ENCODE data around the gene RAB2B.
"Not testable (repeated sequence)": the region's sequence is repeated elsewhere in the genome, so short reads cannot be mapped to it uniquely, and the experiment has no call there.

The RAB2B gene

DNA sequence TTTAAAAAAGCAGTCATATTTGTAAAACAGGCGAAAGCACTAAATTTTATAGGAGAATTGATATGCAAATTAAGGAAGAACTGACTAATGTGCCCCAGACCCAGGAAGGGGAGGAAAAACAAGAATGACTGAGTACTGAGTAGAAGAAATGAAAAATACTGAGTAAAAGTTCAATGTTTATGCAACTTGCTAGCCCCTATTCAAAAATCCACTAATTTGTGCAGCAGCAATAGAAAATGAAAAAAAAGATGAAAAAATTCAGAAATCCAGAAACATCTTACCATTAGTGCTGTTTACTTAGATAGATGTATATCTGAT lies 26.9 kb downstream of the RAB2B start:
- Histone ChIP-seq H3K9me3 (no peaks in the 10 kb centered on the region), H3K4me1 (ENCODE audit: control insufficient read depth in 1 of 2, insufficient read depth in 1 of 2, low read depth in 1 of 2, low read length in 1 of 2) (peaks cover 2 to 6% of the 10 kb centered on the region in 2 experiments), H3K27ac (no peak overlapping the region), H3K36me3 (no peaks in the 10 kb centered on the region), H3K27me3 (no peaks in the 10 kb centered on the region), H3K4me3 (ENCODE audit: low read depth in 1 of 2, low read length in 1 of 2) (no peak overlapping the region)
- TF ChIP-seq, protein P1, sequence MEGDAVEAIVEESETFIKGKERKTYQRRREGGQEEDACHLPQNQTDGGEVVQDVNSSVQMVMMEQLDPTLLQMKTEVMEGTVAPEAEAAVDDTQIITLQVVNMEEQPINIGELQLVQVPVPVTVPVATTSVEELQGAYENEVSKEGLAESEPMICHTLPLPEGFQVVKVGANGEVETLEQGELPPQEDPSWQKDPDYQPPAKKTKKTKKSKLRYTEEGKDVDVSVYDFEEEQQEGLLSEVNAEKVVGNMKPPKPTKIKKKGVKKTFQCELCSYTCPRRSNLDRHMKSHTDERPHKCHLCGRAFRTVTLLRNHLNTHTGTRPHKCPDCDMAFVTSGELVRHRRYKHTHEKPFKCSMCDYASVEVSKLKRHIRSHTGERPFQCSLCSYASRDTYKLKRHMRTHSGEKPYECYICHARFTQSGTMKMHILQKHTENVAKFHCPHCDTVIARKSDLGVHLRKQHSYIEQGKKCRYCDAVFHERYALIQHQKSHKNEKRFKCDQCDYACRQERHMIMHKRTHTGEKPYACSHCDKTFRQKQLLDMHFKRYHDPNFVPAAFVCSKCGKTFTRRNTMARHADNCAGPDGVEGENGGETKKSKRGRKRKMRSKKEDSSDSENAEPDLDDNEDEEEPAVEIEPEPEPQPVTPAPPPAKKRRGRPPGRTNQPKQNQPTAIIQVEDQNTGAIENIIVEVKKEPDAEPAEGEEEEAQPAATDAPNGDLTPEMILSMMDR (IDR thresholded peaks at IDR 0.05), result no peak

DNA sequence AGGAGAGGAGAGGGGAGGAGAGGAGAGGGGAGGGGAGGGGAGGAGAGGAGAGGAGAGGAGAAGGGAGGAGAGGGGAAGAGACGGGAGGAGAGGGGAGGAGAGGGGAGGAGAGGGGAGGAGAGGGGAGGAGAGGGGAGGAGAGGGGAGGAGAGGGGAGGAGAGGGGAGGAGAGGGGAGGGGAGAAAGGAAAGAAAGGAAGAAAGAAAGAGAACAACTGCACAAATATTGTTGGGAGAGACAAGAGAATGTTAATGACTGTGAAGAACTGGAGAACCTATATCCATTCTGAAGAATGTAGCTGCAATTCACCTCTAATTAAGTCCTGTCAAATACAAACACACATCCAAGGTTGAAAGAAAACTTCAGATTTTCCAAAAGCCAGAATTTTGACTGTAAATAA lies 34.1 kb downstream of the RAB2B start:
- not testable (repeated sequence) for H3K36me3 ChIP-seq; H3K27ac ChIP-seq; H3K9me3 ChIP-seq; H3K4me3 ChIP-seq (ENCODE audit: low read depth in 1 of 2, low read length in 1 of 2); H3K4me1 ChIP-seq (ENCODE audit: control insufficient read depth in 1 of 2, insufficient read depth in 1 of 2, low read depth in 1 of 2, low read length in 1 of 2); H3K27me3 ChIP-seq

DNA sequence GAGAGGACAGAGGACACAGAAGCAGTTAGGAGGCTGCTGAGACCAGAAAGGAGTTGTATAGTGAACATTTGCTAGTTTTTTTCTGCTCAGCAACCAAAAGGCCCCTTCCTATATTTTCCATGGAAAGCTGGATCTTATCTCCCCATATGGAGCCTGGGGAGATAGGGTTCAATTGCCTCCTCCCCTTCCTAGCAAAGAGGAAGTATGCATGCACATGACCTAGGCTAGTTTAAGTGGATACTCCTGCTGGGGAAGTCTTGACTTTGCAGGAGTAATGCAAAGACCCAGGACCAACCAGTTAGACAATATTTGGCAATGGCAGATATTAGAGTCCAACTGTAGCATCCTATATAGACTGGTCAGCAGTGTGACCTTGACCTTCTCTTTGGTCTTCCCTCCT lies 35.9 kb downstream of the RAB2B start:
- Histone ChIP-seq H3K27ac (peak overlapping the region; percentile 27), H3K36me3 (no peaks in the 10 kb centered on the region), H3K27me3 (no peaks in the 10 kb centered on the region), H3K4me3 (ENCODE audit: low read depth in 1 of 2, low read length in 1 of 2) (no peak overlapping the region), H3K4me1 (ENCODE audit: control insufficient read depth in 1 of 2, insufficient read depth in 1 of 2, low read depth in 1 of 2, low read length in 1 of 2) (peaks cover 16 to 19% of the 10 kb centered on the region in 2 experiments), H3K9me3 (no peaks in the 10 kb centered on the region)
- TF ChIP-seq, protein P1 (IDR thresholded peaks at IDR 0.05), result no peak

- Histone ChIP-seq H3K4me3 (ENCODE audit: low read depth in 1 of 2, low read length in 1 of 2) (peak overlapping the region; percentile 74 to 81), H3K4me1 (ENCODE audit: control insufficient read depth in 1 of 2, insufficient read depth in 1 of 2, low read depth in 1 of 2, low read length in 1 of 2) (peaks cover 18 to 22% of the 10 kb centered on the region in 2 experiments), H3K27me3 (no peaks in the 10 kb centered on the region), H3K9me3 (no peaks in the 10 kb centered on the region), H3K27ac (peak overlapping the region; percentile 91), H3K36me3 (peaks cover 6% of the 10 kb centered on the region)
- TF ChIP-seq, protein P1 (IDR thresholded peaks at IDR 0.05), result no peak
Observed at GRCh38 chr14:21437063-21437901, 39.5 kb downstream of the RAB2B start.

GRCh38 chr14:21436567-21437062 lies 40.1 kb downstream of the RAB2B start:
- Histone ChIP-seq H3K4me3 (ENCODE audit: low read depth in 1 of 2, low read length in 1 of 2) (peak overlapping the region; percentile 74 to 81), H3K9me3 (no peaks in the 10 kb centered on the region), H3K27me3 (no peaks in the 10 kb centered on the region), H3K36me3 (peaks cover 8% of the 10 kb centered on the region), H3K4me1 (ENCODE audit: control insufficient read depth in 1 of 2, insufficient read depth in 1 of 2, low read depth in 1 of 2, low read length in 1 of 2) (peaks cover 18 to 22% of the 10 kb centered on the region in 2 experiments), H3K27ac (peak overlapping the region; percentile 91)
- TF ChIP-seq, protein P1 (IDR thresholded peaks at IDR 0.05), result no peak

DNA sequence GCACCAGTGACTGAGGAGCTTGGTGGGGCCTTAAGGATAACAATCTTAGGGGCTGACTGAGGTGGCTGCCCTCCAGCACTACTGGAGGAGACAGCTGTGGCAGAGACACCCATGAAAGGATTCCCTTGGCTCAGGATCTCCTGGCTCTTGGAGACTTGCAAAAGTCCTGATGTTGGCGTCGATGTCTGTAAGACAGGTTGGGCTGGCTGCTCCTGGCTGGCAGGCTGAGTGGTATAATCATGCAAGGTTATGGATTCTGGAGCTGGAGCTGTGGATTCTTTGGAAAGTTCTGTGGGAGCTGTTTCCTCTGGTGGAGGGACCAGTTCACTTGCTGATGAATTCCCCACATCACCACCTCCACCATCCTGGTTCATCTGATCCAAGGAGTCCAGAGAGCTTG lies 45.6 kb downstream of the RAB2B start:
- Histone ChIP-seq H3K27me3 (no peaks in the 10 kb centered on the region), H3K9me3 (no peaks in the 10 kb centered on the region), H3K4me1 (ENCODE audit: control insufficient read depth in 1 of 2, insufficient read depth in 1 of 2, low read depth in 1 of 2, low read length in 1 of 2) (peaks cover 4 to 6% of the 10 kb centered on the region in 2 experiments), H3K36me3 (peaks cover 62% of the 10 kb centered on the region), H3K4me3 (ENCODE audit: low read depth in 1 of 2, low read length in 1 of 2) (no peak overlapping the region), H3K27ac (no peak overlapping the region)
- TF ChIP-seq, protein P1 (IDR thresholded peaks at IDR 0.05), result no peak
